Esophagus squamous epithelium (tissue), 4 donors: ENCODE results near the gene PEAK1.

ENCODE experiments used
- CTCF ChIP-seq, 6 experiments: fragments of 450-650 bp in 4 of 6; fragments of 200-600 bp in 2 of 6; sonication (generic) in 2 of 6; IDR thresholded peaks; one replicate each; pipeline ENCODE4 v1.5.1; 2016 to 2019; ENCODE audit warnings: antibody characterized with exemption in 6 of 6, mild to moderate bottlenecking in 4 of 6, moderate library complexity in 4 of 6
- POLR2A ChIP-seq, 4 donors: fragments of 450-650 bp; IDR thresholded peaks; one replicate each; pipeline ENCODE4 v1.6.1; 2017; ENCODE audit warnings: antibody characterized with exemption in 4 of 4, mild to moderate bottlenecking in 4 of 4, moderate library complexity in 3 of 4

GRCh38 chr15:77111789-77112188, 308.1 kb downstream of the PEAK1 start:
- TF ChIP-seq CTCF (IDR thresholded peaks at IDR 0.05) = no peak
- no peak for TF ChIP-seq POLR2A (IDR thresholded peaks at IDR 0.05)
